Common myeloid progenitor, CD34-positive (primary cell): ENCODE results near the gene COX14.

Experiments
- CTCF ChIA-PET: fragments of 350-600 bp; sonication (Branson Sonifier 250); formaldehyde crosslinking; loops from one replicate; lab custom pipeline; 2021; ENCODE audit warnings: antibody characterized with exemption; lab: Charles Lee
- POLR2A ChIA-PET: fragments of 350-600 bp; sonication (Branson Sonifier 250); formaldehyde crosslinking; loops from one replicate; lab custom pipeline; 2021; ENCODE audit warnings: antibody characterized with exemption; lab: Charles Lee
- DNase-seq, 3 donors: peaks; one replicate each; pipeline versions ENCODE4 v3.0.0 to v3.0.0-alpha.2; 2013
- H3K27ac ChIP-seq, 2 experiments: 1 replicate in 1 of 2; 2 replicates in 1 of 2; pipeline ENCODE4 v1.7.0; 2013; ENCODE audit warnings: inconsistent platforms in 2 of 2, low read length in 2 of 2, mild to moderate bottlenecking in 2 of 2, low read depth in 1 of 2, moderate library complexity in 1 of 2; ENCODE audit not compliant: severe bottlenecking in 2 of 2, insufficient read depth in 1 of 2, poor library complexity in 1 of 2
- H3K27me3 ChIP-seq, 5 experiments: replicated peaks in 2 of 5; 1 replicate in 3 of 5; 2 replicates in 2 of 5; pipeline versions ENCODE4 v1.6.1 to v1.7.0; 2013; ENCODE audit warnings: low read length in 4 of 5, mild to moderate bottlenecking in 2 of 5, moderate library complexity in 2 of 5, inconsistent platforms in 1 of 5; ENCODE audit not compliant: insufficient read depth in 5 of 5, control insufficient read depth in 4 of 5
- H3K36me3 ChIP-seq, 4 experiments: 1 replicate in 2 of 4; 2 replicates in 2 of 4; pipeline versions ENCODE4 v1.6.1 to v1.7.0; 2013; ENCODE audit warnings: low read length in 3 of 4, control low read depth in 1 of 4, mild to moderate bottlenecking in 1 of 4; ENCODE audit not compliant: control insufficient read depth in 4 of 4, insufficient read depth in 4 of 4
- H3K4me1 ChIP-seq, 4 experiments: 1 replicate in 3 of 4; 2 replicates in 1 of 4; pipeline versions ENCODE4 v1.6.1 to v1.7.1; 2013; ENCODE audit warnings: low read length in 3 of 4, mild to moderate bottlenecking in 3 of 4, control low read depth in 1 of 4, inconsistent platforms in 1 of 4, moderate library complexity in 1 of 4; ENCODE audit not compliant: control insufficient read depth in 4 of 4, insufficient read depth in 4 of 4; ENCODE audit errors: control extremely low read depth in 1 of 4
- H3K4me3 ChIP-seq, 7 experiments: 1 replicate in 4 of 7; 2 replicates in 3 of 7; pipeline versions ENCODE4 v1.5.1 to v1.7.0; 2013; ENCODE audit warnings: mild to moderate bottlenecking in 7 of 7, low read length in 6 of 7, moderate library complexity in 6 of 7, inconsistent platforms in 2 of 7, low read depth in 2 of 7, control low read depth in 1 of 7; ENCODE audit not compliant: insufficient read depth in 4 of 7, control insufficient read depth in 1 of 7; ENCODE audit errors: extremely low read depth in 1 of 7
- H3K9me3 ChIP-seq, 5 experiments: 1 replicate in 4 of 5; 2 replicates in 1 of 5; pipeline versions ENCODE4 v1.6.1 to v1.7.1; 2013; ENCODE audit warnings: low read length in 4 of 5, mild to moderate bottlenecking in 2 of 5, inconsistent platforms in 1 of 5, low read depth in 1 of 5, moderate library complexity in 1 of 5; ENCODE audit not compliant: control insufficient read depth in 4 of 5, insufficient read depth in 2 of 5; ENCODE audit errors: control extremely low read depth in 1 of 5
- WGBS: methylation state at CpG from one replicate; pipeline ENCODE4 v1.1.5; 2013; ENCODE audit not compliant: insufficient coverage; 5-methylcytosine and 5-hydroxymethylcytosine counted together

Gene COX14

GRCh38 chr12:50164963-50165362 is 52.9 kb downstream of the COX14 start:
- no peaks in the 10 kb centered on the region for H3K36me3 ChIP-seq
- DNase-seq = no peak
- POLR2A ChIA-PET = no interaction called here
- 95% methylated on average over 8 of the region's 20 CpGs for WGBS
- no peaks in the 10 kb centered on the region for H3K9me3 ChIP-seq
- no peak overlapping the region for H3K27ac ChIP-seq
- no peak overlapping the region for H3K4me3 ChIP-seq
- CTCF ChIA-PET = interaction anchor here (1.5 kb wide), 1 partner anchor 199 kb away, joined by 3 read pairs; no protein-coding TSS in a partner anchor
- H3K4me1 ChIP-seq = peaks cover 7 to 19% (median 16%) of the 10 kb centered on the region in 4 experiments
- no peaks in the 10 kb centered on the region for H3K27me3 ChIP-seq

- WGBS = 0% methylated on average over 12 of the region's 12 CpGs
- H3K27me3 ChIP-seq = no peaks in the 10 kb centered on the region
- peak overlapping the region; percentile 76 to 100 (median 93) for H3K4me3 ChIP-seq
- peak overlapping the region; percentile 81 to 92 for H3K27ac ChIP-seq
- no peaks in the 10 kb centered on the region for H3K9me3 ChIP-seq
- H3K4me1 ChIP-seq = peaks cover 7 to 19% (median 14%) of the 10 kb centered on the region in 4 experiments
- H3K36me3 ChIP-seq = no peaks in the 10 kb centered on the region
- POLR2A ChIA-PET = interaction anchor here (0.7 to 1.7 kb wide), 6 partner anchors 9 to 378 kb away, joined by 3 to 9 read pairs (median 4); partner anchors contain the start of genes COX14 and SMARCD1
- CTCF ChIA-PET = interaction anchor here (0.6 to 2.7 kb wide), 9 partner anchors 9 to 492 kb away, joined by 3 to 17 read pairs (median 5); partner anchors contain the start of genes COX14 and SMARCD1
- no peak for DNase-seq
These were observed 54.7 kb downstream of the COX14 start for GRCh38 chr12:50166799-50167048.

DNA sequence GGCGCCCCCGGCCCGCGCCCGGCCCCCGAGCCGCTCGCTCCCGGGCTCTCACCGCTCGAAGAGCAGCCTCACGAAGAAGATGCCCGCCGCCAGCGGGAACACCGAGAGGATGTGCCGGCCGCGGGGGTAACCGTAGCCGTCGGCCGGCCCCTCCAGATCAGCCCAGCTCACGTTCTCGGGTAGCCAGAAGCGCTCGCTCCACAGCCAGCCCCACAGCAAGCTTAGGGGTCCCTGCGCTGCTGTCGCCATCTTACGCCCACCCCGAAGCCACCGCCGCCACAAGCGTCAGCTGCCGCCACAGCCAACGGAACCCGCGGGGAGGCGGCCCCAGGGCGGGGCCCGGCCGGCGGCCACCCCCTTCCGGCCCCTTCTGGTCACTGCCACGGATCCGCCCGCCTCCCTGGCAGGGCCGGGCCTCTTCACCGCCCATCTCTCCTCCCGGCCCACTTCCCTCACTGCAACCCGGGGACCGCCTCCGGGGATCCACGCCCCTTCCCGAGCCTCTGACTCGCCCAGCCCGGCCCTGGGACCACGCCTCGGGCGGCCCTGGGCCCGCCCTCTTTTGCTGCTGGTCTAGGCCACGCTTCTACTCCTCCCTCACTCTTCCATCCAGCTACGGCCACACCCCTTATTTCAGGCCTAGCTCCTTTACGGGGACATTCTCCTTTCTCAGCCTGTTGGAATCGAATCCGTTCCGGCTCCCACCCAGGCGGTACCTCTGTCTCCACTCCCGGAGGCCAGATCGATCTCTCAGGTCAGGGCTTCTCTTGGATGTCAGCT is 55.2 kb downstream of the COX14 start, which contains the start of gene CERS5:
CERS5 (minus strand) TSS at position 321 of the 780 bp plus-strand sequence; CDS start at position 249, 72 bp downstream.
- Histone ChIP-seq H3K9me3 (no peaks in the 10 kb centered on the region), H3K27ac (peak within 1 kb of the TSS; percentile 81 to 92), H3K4me3 (peak within 1 kb of the TSS; percentile 76 to 100 (median 93)), H3K27me3 (no peaks in the 10 kb centered on the region), H3K4me1 (peaks cover 7 to 19% (median 14%) of the 10 kb centered on the region in 4 experiments), H3K36me3 (no peaks in the 10 kb centered on the region)
- ChIA-PET CTCF (interaction anchor here (0.6 to 2.7 kb wide), 13 partner anchors 9 to 492 kb away, joined by 3 to 17 read pairs (median 3); partner anchors contain the start of genes COX14, GPD1 and SMARCD1), POLR2A (interaction anchor here (0.7 to 1.7 kb wide), 9 partner anchors 10 to 378 kb away, joined by 3 to 9 read pairs (median 3); partner anchors contain the start of genes COX14 and SMARCD1)
- WGBS = 0% methylated on average over 67 of the region's 70 CpGs
- peak; percentile 97 to 99 (median 99) for DNase-seq
